Endothelial cell of umbilical vein (primary cell): ENCODE data around the gene ICAM5. TPM values are rescaled to one million over a fixed set of nuclear protein-coding genes. Genes with fewer than 3 reads are reported as not detected.

Source experiments
- BruUV-seq: library from RNA; stranded (reverse); fragments of 400-500 nt; replicated peaks from 2 replicates; lab custom pipeline; 2021; lab: Mats Ljungman, UMichigan
- CTCF ChIA-PET: fragments of 300-600, 350-600 bp; sonication (Branson Sonifier 250); formaldehyde crosslinking; loops from one replicate; lab custom pipeline; 2021; ENCODE audit warnings: antibody characterized with exemption, inconsistent platforms; lab: Charles Lee
- POLR2A ChIA-PET: fragments of 300-600, 350-600 bp; sonication (Branson Sonifier 250); formaldehyde crosslinking; loops from one replicate; lab custom pipeline; 2021; ENCODE audit warnings: antibody characterized with exemption, inconsistent platforms; lab: Charles Lee
- DNase-seq: peaks from one replicate; pipeline ENCODE4 v3.0.0-alpha.2; 2011; ENCODE audit warnings: low read depth, low spot score
- FAIRE-seq: peaks from 2 replicates; lab custom pipeline; 2011; peaks lifted over from hg19 to GRCh38; lab: Jason Lieb, UNC
- H2AFZ ChIP-seq: 2 replicates; pipeline ENCODE4 v1.6.0; 2012; ENCODE audit warnings: low read depth, low read length, control low read depth, inconsistent platforms
- H3K27ac ChIP-seq: 2 replicates; pipeline ENCODE4 v1.5.1; 2011; ENCODE audit warnings: low read depth, mild to moderate bottlenecking, control low read depth, low read length, moderate library complexity; ENCODE audit not compliant: insufficient read depth
- H3K27me3 ChIP-seq, 2 experiments: 2 replicates each; pipeline versions ENCODE4 v1.6.0 to v1.6.1; 2011; ENCODE audit warnings: low read length in 2 of 2, mixed read lengths in 1 of 2; ENCODE audit not compliant: control insufficient read depth in 2 of 2, insufficient read depth in 2 of 2
- H3K36me3 ChIP-seq, 2 experiments: 2 replicates in 1 of 2; 3 replicates in 1 of 2; pipeline ENCODE4 v1.5.1; 2011; ENCODE audit warnings: low read length in 2 of 2, mild to moderate bottlenecking in 1 of 2, moderate library complexity in 1 of 2; ENCODE audit not compliant: control insufficient read depth in 2 of 2, insufficient read depth in 2 of 2; ENCODE audit errors: extremely low read depth in 1 of 2
- H3K4me1 ChIP-seq: 3 replicates; pipeline ENCODE4 v1.5.1; 2011; ENCODE audit warnings: mild to moderate bottlenecking, low read length; ENCODE audit not compliant: control insufficient read depth, insufficient read depth; ENCODE audit errors: extremely low read depth
- H3K4me2 ChIP-seq: 2 replicates; pipeline ENCODE4 v1.6.1; 2011; ENCODE audit warnings: low read length, control low read depth, mixed read lengths; ENCODE audit not compliant: insufficient read depth
- H3K4me3 ChIP-seq, 3 experiments: fragments of 200-600 bp in 1 of 3; sonication (generic), shearing (Covaris generic) in 1 of 3; replicated peaks in 1 of 3; 2 replicates each; pipeline ENCODE4 v1.5.1; 2011 to 2016; ENCODE audit warnings: control low read depth in 3 of 3, low read length in 3 of 3, mild to moderate bottlenecking in 2 of 3, inconsistent platforms in 1 of 3, low read depth in 1 of 3, moderate library complexity in 1 of 3; ENCODE audit not compliant: insufficient read depth in 1 of 3
- H3K79me2 ChIP-seq: 2 replicates; pipeline ENCODE4 v1.6.0; 2012; ENCODE audit warnings: low read length, inconsistent platforms; ENCODE audit not compliant: control insufficient read depth, insufficient read depth
- H3K9ac ChIP-seq: replicated peaks from 2 replicates; pipeline ENCODE3; 2011; ENCODE audit warnings: low read length, control low read depth; ENCODE audit not compliant: insufficient read depth; ENCODE audit errors: extremely low read depth
- H3K9me1 ChIP-seq: replicated peaks from 3 replicates; pipeline ENCODE4 v1.6.0; 2011; ENCODE audit warnings: mild to moderate bottlenecking, low read length; ENCODE audit not compliant: control insufficient read depth, insufficient read depth; ENCODE audit errors: extremely low read depth
- H3K9me3 ChIP-seq: replicated peaks from 2 replicates; pipeline ENCODE4 v1.5.1; 2012; ENCODE audit warnings: low read length, inconsistent platforms; ENCODE audit not compliant: control insufficient read depth, insufficient read depth
- H4K20me1 ChIP-seq: replicated peaks from 2 replicates; pipeline ENCODE3; 2011; ENCODE audit warnings: mild to moderate bottlenecking, low read length; ENCODE audit not compliant: control insufficient read depth, insufficient read depth; ENCODE audit errors: extremely low read depth
- EZH2 ChIP-seq: IDR thresholded peaks from 2 replicates; pipeline ENCODE4 v1.6.1; 2012; ENCODE audit warnings: borderline replicate concordance, low read depth, mild to moderate bottlenecking, moderate library complexity, low read length, inconsistent platforms; ENCODE audit not compliant: severe bottlenecking
- FOS ChIP-seq: IDR thresholded peaks from 2 replicates; pipeline ENCODE4 v1.6.1; 2011; ENCODE audit warnings: mild to moderate bottlenecking, low read length, moderate library complexity, borderline replicate concordance; ENCODE audit not compliant: insufficient read depth
- GATA2 ChIP-seq: IDR thresholded peaks from 2 replicates; pipeline ENCODE4 v1.7.0; 2011; ENCODE audit warnings: low read depth, mild to moderate bottlenecking, moderate library complexity, mixed read lengths, low read length; ENCODE audit not compliant: insufficient read length, insufficient read depth
- JUN ChIP-seq: IDR thresholded peaks from 2 replicates; pipeline ENCODE4 v1.6.1; 2011; ENCODE audit warnings: borderline replicate concordance, low read depth; ENCODE audit not compliant: insufficient read length, insufficient read depth
- POLR2A ChIP-seq: IDR thresholded peaks from 2 replicates; pipeline ENCODE4 v1.6.1; 2012; ENCODE audit warnings: low read depth, mild to moderate bottlenecking, control low read depth, low read length
- POLR2AphosphoS5 ChIP-seq: IDR thresholded peaks from 2 replicates; pipeline ENCODE4 v1.6.1; 2012; ENCODE audit warnings: low read depth, mild to moderate bottlenecking, control low read depth, low read length, moderate library complexity; ENCODE audit not compliant: insufficient read depth
- dilution Hi-C: fragments of 300-500 bp; cut with MboI; formaldehyde crosslinking; loops from one replicate; pipeline ENCODE4 v1.15.0; 2019; ENCODE audit warnings: low sequenced_read_pairs; ENCODE audit not compliant: extremely low pct_ligation_motif_present
- intact Hi-C: fragments of 100-400 bp; cut with micrococcal nuclease; formaldehyde crosslinking; loops from one replicate; pipeline ENCODE4 v1.10.0; 2022
- polyA plus RNA-seq, 4 experiments: library from polyadenylated mRNA; depleted of rRNA in 3 of 4; stranded (reverse) in 3 of 4; unstranded in 1 of 4; fragments of >200 nt; gene quantifications; 2 replicates each; pipeline versions ENCODE4 v1.2.1 to v1.2.3, GENCODE V29; 2011 to 2012; ENCODE audit warnings: missing spikeins in 1 of 4
- total RNA-seq: library from RNA; stranded (reverse); gene quantifications from 2 replicates; pipeline ENCODE4 v1.2.3, GENCODE V29; 2021
- TF ChIP-seq, protein P1 (sequence below), 2 donors: IDR thresholded peaks; 1 replicate in 1 of 2; 2 replicates in 1 of 2; pipeline ENCODE4 v1.5.1; 2011; ENCODE audit warnings: low read length in 2 of 2, mild to moderate bottlenecking in 2 of 2, moderate library complexity in 2 of 2, control low read depth in 1 of 2, inconsistent platforms in 1 of 2, low read depth in 1 of 2; ENCODE audit not compliant: insufficient read depth in 1 of 2; ENCODE audit errors: extremely low read depth in 1 of 2
- TF ChIP-seq, protein P2 (sequence below): IDR thresholded peaks from 2 replicates; pipeline ENCODE4 v1.6.1; 2011; ENCODE audit not compliant: insufficient read depth, insufficient read length

Gene ICAM5
- total and polyA plus RNA-seq, 2 donors (not counting 3 experiments of a cell fraction or from before 2014, with no cell fraction given) = 0.10 to 0.40 TPM

DNA sequence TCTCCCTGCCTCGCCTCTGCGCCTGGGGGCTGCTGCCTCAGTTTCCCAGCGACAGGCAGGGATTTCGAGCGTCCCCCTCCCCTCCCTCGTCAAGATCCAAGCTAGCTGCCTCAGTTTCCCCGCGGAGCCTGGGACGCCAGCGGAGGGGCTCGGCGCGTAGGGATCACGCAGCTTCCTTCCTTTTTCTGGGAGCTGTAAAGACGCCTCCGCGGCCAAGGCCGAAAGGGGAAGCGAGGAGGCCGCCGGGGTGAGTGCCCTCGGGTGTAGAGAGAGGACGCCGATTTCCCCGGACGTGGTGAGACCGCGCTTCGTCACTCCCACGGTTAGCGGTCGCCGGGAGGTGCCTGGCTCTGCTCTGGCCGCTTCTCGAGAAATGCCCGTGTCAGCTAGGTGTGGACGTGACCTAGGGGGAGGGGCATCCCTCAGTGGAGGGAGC is 19.6 kb upstream of the ICAM5 start:
- FAIRE-seq = no peak
- CTCF ChIA-PET = interaction anchor here (0.9 to 9.0 kb wide), 23 partner anchors 12 to 154 kb away, joined by 3 to 411 read pairs (median 6); partner anchors contain the start of genes CDC37, FDX2, ICAM5 and RAVER1
- intact Hi-C loops = loop anchor here (1.0 to 5.0 kb wide), 3 partner anchors 17 to 63 kb away; partner anchors contain the start of genes FDX2, ICAM4 and RAVER1

More for the DNA sequence above, 19.6 kb upstream of the ICAM5 start:
- TF ChIP-seq POLR2AphosphoS5 = no peak
- no peak for TF ChIP-seq POLR2A
- TF ChIP-seq, protein P1, sequence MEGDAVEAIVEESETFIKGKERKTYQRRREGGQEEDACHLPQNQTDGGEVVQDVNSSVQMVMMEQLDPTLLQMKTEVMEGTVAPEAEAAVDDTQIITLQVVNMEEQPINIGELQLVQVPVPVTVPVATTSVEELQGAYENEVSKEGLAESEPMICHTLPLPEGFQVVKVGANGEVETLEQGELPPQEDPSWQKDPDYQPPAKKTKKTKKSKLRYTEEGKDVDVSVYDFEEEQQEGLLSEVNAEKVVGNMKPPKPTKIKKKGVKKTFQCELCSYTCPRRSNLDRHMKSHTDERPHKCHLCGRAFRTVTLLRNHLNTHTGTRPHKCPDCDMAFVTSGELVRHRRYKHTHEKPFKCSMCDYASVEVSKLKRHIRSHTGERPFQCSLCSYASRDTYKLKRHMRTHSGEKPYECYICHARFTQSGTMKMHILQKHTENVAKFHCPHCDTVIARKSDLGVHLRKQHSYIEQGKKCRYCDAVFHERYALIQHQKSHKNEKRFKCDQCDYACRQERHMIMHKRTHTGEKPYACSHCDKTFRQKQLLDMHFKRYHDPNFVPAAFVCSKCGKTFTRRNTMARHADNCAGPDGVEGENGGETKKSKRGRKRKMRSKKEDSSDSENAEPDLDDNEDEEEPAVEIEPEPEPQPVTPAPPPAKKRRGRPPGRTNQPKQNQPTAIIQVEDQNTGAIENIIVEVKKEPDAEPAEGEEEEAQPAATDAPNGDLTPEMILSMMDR (IDR thresholded peaks at IDR 0.05; ENCODE audit: extremely low read depth in 1 of 2, insufficient read depth in 1 of 2, low read depth in 1 of 2, low read length in 2 of 2) = no peak
- TF ChIP-seq, protein P2, sequence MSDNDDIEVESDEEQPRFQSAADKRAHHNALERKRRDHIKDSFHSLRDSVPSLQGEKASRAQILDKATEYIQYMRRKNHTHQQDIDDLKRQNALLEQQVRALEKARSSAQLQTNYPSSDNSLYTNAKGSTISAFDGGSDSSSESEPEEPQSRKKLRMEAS = no peak
- TF ChIP-seq JUN = no peak
- no peak for TF ChIP-seq EZH2
- TF ChIP-seq GATA2 = no peak
- TF ChIP-seq FOS = no peak
- Histone ChIP-seq H2AFZ (peak overlapping the region; percentile 9), H3K4me1 (peaks cover 36% of the 10 kb centered on the region), H3K4me3 (peak overlapping the region in 1 of 3 experiments; percentile 7), H3K27ac (peak overlapping the region; percentile 73), H3K27me3 (no peaks in the 10 kb centered on the region), H3K36me3 (no peaks in the 10 kb centered on the region), H3K9me3 (no peaks in the 10 kb centered on the region), H3K9me1 (no peaks in the 10 kb centered on the region), H3K79me2 (no peaks in the 10 kb centered on the region), H3K4me2 (peak overlapping the region; percentile 50), H3K9ac (peak overlapping the region; percentile 61), H4K20me1 (no peaks in the 10 kb centered on the region)
- no TSS peak for BruUV-seq
- no peak for DNase-seq
- dilution Hi-C loops = no loop called here
- POLR2A ChIA-PET = interaction anchor here (1.4 to 2.6 kb wide), 5 partner anchors 17 to 119 kb away, joined by 6 to 15 read pairs (median 13); partner anchors contain the start of genes ICAM4, ICAM5 and RAVER1
